Measurements from ENCODE around the gene PSAP.

The PSAP gene

GRCh38 chr10:71804077-71804476 is 47.0 kb downstream of the PSAP start:
- Histone ChIP-seq H3K36me3 (ENCODE audit: control insufficient read depth, insufficient read depth, low read length) (no peaks in the 10 kb centered on the region), H3K27ac (ENCODE audit: low read depth, low read length, severe bottlenecking) (no peak overlapping the region), H3K9me3 (ENCODE audit: control insufficient read depth, low read length) (no peaks in the 10 kb centered on the region), H3K4me1 (ENCODE audit: control insufficient read depth, insufficient read depth, low read length, poor library complexity, severe bottlenecking) (no peaks in the 10 kb centered on the region), H3K4me3 (ENCODE audit: extremely low read depth, insufficient read depth, low read length, poor library complexity, severe bottlenecking) (no peak overlapping the region)
- WGBS, 2 experiments (ENCODE audit: insufficient coverage in 2 of 2), result 67 to 75% methylated on average over 2 of the region's 4 CpGs

- 82 to 93% methylated on average over 12 to 15 of the region's 18 CpGs for WGBS, 2 experiments (ENCODE audit: insufficient coverage in 2 of 2)
Observed at GRCh38 chr10:71802715-71803488, 48.1 kb downstream of the PSAP start.

GRCh38 chr10:71802235-71802634 is 48.8 kb downstream of the PSAP start:
- Histone ChIP-seq H3K27ac (ENCODE audit: low read depth, low read length, severe bottlenecking) (no peak overlapping the region), H3K4me1 (ENCODE audit: control insufficient read depth, insufficient read depth, low read length, poor library complexity, severe bottlenecking) (no peaks in the 10 kb centered on the region), H3K36me3 (ENCODE audit: control insufficient read depth, insufficient read depth, low read length) (no peaks in the 10 kb centered on the region), H3K4me3 (ENCODE audit: extremely low read depth, insufficient read depth, low read length, poor library complexity, severe bottlenecking) (no peak overlapping the region), H3K9me3 (ENCODE audit: control insufficient read depth, low read length) (no peaks in the 10 kb centered on the region)
- WGBS, 2 experiments (ENCODE audit: insufficient coverage in 2 of 2), result 93 to 96% methylated on average over 6 of the region's 6 CpGs

More at GRCh38 chr10:71802715-71803488, 48.1 kb downstream of the PSAP start:
- Histone ChIP-seq H3K4me3 (ENCODE audit: extremely low read depth, insufficient read depth, low read length, poor library complexity, severe bottlenecking) (no peak overlapping the region), H3K9me3 (ENCODE audit: control insufficient read depth, low read length) (no peaks in the 10 kb centered on the region), H3K27ac (ENCODE audit: low read depth, low read length, severe bottlenecking) (no peak overlapping the region), H3K4me1 (ENCODE audit: control insufficient read depth, insufficient read depth, low read length, poor library complexity, severe bottlenecking) (no peaks in the 10 kb centered on the region), H3K36me3 (ENCODE audit: control insufficient read depth, insufficient read depth, low read length) (no peaks in the 10 kb centered on the region)

GRCh38 chr10:71801361-71801760 is 49.7 kb downstream of the PSAP start:
- Histone ChIP-seq H3K27ac (ENCODE audit: low read depth, low read length, severe bottlenecking) (no peak overlapping the region), H3K9me3 (ENCODE audit: control insufficient read depth, low read length) (no peaks in the 10 kb centered on the region), H3K36me3 (ENCODE audit: control insufficient read depth, insufficient read depth, low read length) (no peaks in the 10 kb centered on the region), H3K4me1 (ENCODE audit: control insufficient read depth, insufficient read depth, low read length, poor library complexity, severe bottlenecking) (no peaks in the 10 kb centered on the region), H3K4me3 (ENCODE audit: extremely low read depth, insufficient read depth, low read length, poor library complexity, severe bottlenecking) (no peak overlapping the region)
- WGBS, 2 experiments (ENCODE audit: insufficient coverage in 2 of 2), result 97 to 98% methylated on average over 7 to 8 of the region's 9 CpGs

GRCh38 chr10:71799608-71800453 is 51.2 kb downstream of the PSAP start:
- no peaks in the 10 kb centered on the region for H3K9me3 ChIP-seq (ENCODE audit: control insufficient read depth, low read length)
- H3K27ac ChIP-seq (ENCODE audit: low read depth, low read length, severe bottlenecking), result no peak overlapping the region
- no peak overlapping the region for H3K4me3 ChIP-seq (ENCODE audit: extremely low read depth, insufficient read depth, low read length, poor library complexity, severe bottlenecking)
- no peaks in the 10 kb centered on the region for H3K4me1 ChIP-seq (ENCODE audit: control insufficient read depth, insufficient read depth, low read length, poor library complexity, severe bottlenecking)
- 72 to 74% methylated on average over 3 of the region's 3 CpGs for WGBS, 2 experiments (ENCODE audit: insufficient coverage in 2 of 2)
- no peaks in the 10 kb centered on the region for H3K36me3 ChIP-seq (ENCODE audit: control insufficient read depth, insufficient read depth, low read length)

- no peaks in the 10 kb centered on the region for H3K4me1 ChIP-seq (ENCODE audit: control insufficient read depth, insufficient read depth, low read length, poor library complexity, severe bottlenecking)
- no peaks in the 10 kb centered on the region for H3K36me3 ChIP-seq (ENCODE audit: control insufficient read depth, insufficient read depth, low read length)
- H3K4me3 ChIP-seq (ENCODE audit: extremely low read depth, insufficient read depth, low read length, poor library complexity, severe bottlenecking), result no peak overlapping the region
- 73 to 77% methylated on average over 9 to 10 of the region's 10 CpGs for WGBS, 2 experiments (ENCODE audit: insufficient coverage in 2 of 2)
- no peaks in the 10 kb centered on the region for H3K9me3 ChIP-seq (ENCODE audit: control insufficient read depth, low read length)
- H3K27ac ChIP-seq (ENCODE audit: low read depth, low read length, severe bottlenecking), result no peak overlapping the region
Observed at GRCh38 chr10:71799112-71799511, 51.9 kb downstream of the PSAP start.

GRCh38 chr10:71798308-71798624 is 52.8 kb downstream of the PSAP start:
- no peaks in the 10 kb centered on the region for H3K9me3 ChIP-seq (ENCODE audit: control insufficient read depth, low read length)
- WGBS, 2 experiments (ENCODE audit: insufficient coverage in 2 of 2), result 85 to 86% methylated on average over 6 of the region's 6 CpGs
- no peaks in the 10 kb centered on the region for H3K4me1 ChIP-seq (ENCODE audit: control insufficient read depth, insufficient read depth, low read length, poor library complexity, severe bottlenecking)
- H3K4me3 ChIP-seq (ENCODE audit: extremely low read depth, insufficient read depth, low read length, poor library complexity, severe bottlenecking), result no peak overlapping the region
- H3K27ac ChIP-seq (ENCODE audit: low read depth, low read length, severe bottlenecking), result no peak overlapping the region
- H3K36me3 ChIP-seq (ENCODE audit: control insufficient read depth, insufficient read depth, low read length), result no peaks in the 10 kb centered on the region

- H3K4me1 ChIP-seq (ENCODE audit: control insufficient read depth, insufficient read depth, low read length, poor library complexity, severe bottlenecking), result no peaks in the 10 kb centered on the region
- H3K36me3 ChIP-seq (ENCODE audit: control insufficient read depth, insufficient read depth, low read length), result no peaks in the 10 kb centered on the region
- no peaks in the 10 kb centered on the region for H3K9me3 ChIP-seq (ENCODE audit: control insufficient read depth, low read length)
- 81 to 83% methylated on average over 8 to 10 of the region's 10 CpGs for WGBS, 2 experiments (ENCODE audit: insufficient coverage in 2 of 2)
- no peak overlapping the region for H3K27ac ChIP-seq (ENCODE audit: low read depth, low read length, severe bottlenecking)
- H3K4me3 ChIP-seq (ENCODE audit: extremely low read depth, insufficient read depth, low read length, poor library complexity, severe bottlenecking), result no peak overlapping the region
Observed at GRCh38 chr10:71797533-71798307, 53.3 kb downstream of the PSAP start.

- Histone ChIP-seq H3K4me3 (ENCODE audit: extremely low read depth, insufficient read depth, low read length, poor library complexity, severe bottlenecking) (no peak overlapping the region), H3K36me3 (ENCODE audit: control insufficient read depth, insufficient read depth, low read length) (no peaks in the 10 kb centered on the region), H3K4me1 (ENCODE audit: control insufficient read depth, insufficient read depth, low read length, poor library complexity, severe bottlenecking) (no peaks in the 10 kb centered on the region), H3K9me3 (ENCODE audit: control insufficient read depth, low read length) (no peaks in the 10 kb centered on the region), H3K27ac (ENCODE audit: low read depth, low read length, severe bottlenecking) (no peak overlapping the region)
- 84 to 87% methylated on average over 4 to 5 of the region's 7 CpGs for WGBS, 2 experiments (ENCODE audit: insufficient coverage in 2 of 2)
Observed at GRCh38 chr10:71796749-71797405, 54.2 kb downstream of the PSAP start.

GRCh38 chr10:71795248-71795647 is 55.8 kb downstream of the PSAP start:
- Histone ChIP-seq H3K4me3 (ENCODE audit: extremely low read depth, insufficient read depth, low read length, poor library complexity, severe bottlenecking) (no peak overlapping the region), H3K4me1 (ENCODE audit: control insufficient read depth, insufficient read depth, low read length, poor library complexity, severe bottlenecking) (no peaks in the 10 kb centered on the region), H3K9me3 (ENCODE audit: control insufficient read depth, low read length) (no peaks in the 10 kb centered on the region), H3K36me3 (ENCODE audit: control insufficient read depth, insufficient read depth, low read length) (no peaks in the 10 kb centered on the region), H3K27ac (ENCODE audit: low read depth, low read length, severe bottlenecking) (no peak overlapping the region)
- WGBS, 2 experiments (ENCODE audit: insufficient coverage in 2 of 2), result 10 to 11% methylated on average over 2 of the region's 2 CpGs
